ENCODE results near the gene GPS1. TPM values are rescaled to one million over a fixed set of nuclear protein-coding genes. Genes with fewer than 3 reads are reported as not detected.

The GPS1 gene
- total RNA-seq, 1 donor from 2014 or later, result 102 TPM

- peaks cover 5% of the 10 kb centered on the region for H4K20me1 ChIP-seq (ENCODE audit: insufficient read depth, low read length)
- H3K9me3 ChIP-seq (ENCODE audit: insufficient read depth, low read depth, low read length), result no peaks in the 10 kb centered on the region
- no peak overlapping the region for H3K27ac ChIP-seq (ENCODE audit: low read depth, low read length)
- no peaks in the 10 kb centered on the region for H3K79me2 ChIP-seq (ENCODE audit: insufficient read depth, low read length)
- Mint-ChIP-seq H3K4me3 (ENCODE audit: unreplicated experiment) (no peak overlapping the region), H3K36me3 (ENCODE audit: low read depth, unreplicated experiment) (no peaks in the 10 kb centered on the region), H3K27ac (ENCODE audit: unreplicated experiment) (no peak overlapping the region), H3K9me3 (ENCODE audit: unreplicated experiment) (no peaks in the 10 kb centered on the region), H3K27me3 (ENCODE audit: low read depth, unreplicated experiment) (no peaks in the 10 kb centered on the region), H3K4me1 (ENCODE audit: low read depth, unreplicated experiment) (peaks cover 5% of the 10 kb centered on the region)
- DNase-seq (ENCODE audit: low read depth), result no peak
- no peak overlapping the region for H3K4me3 ChIP-seq (ENCODE audit: insufficient read depth, low read depth, low read length)
- no peaks in the 10 kb centered on the region for H3K36me3 ChIP-seq (ENCODE audit: insufficient read depth, low read length)
- H3K4me2 ChIP-seq (ENCODE audit: low read length), result no peak overlapping the region
- no peak overlapping the region for H3K9ac ChIP-seq (ENCODE audit: low read length)
- peaks cover 21% of the 10 kb centered on the region for H3K4me1 ChIP-seq (ENCODE audit: insufficient read depth, low read length)
- no peaks in the 10 kb centered on the region for H3K27me3 ChIP-seq (ENCODE audit: insufficient read depth, low read length)
- no peak overlapping the region for H2AFZ ChIP-seq (ENCODE audit: low read depth, low read length)
- TF ChIP-seq CTCF (IDR thresholded peaks at IDR 0.05; ENCODE audit: insufficient read depth, low read depth, low read length), result no peak
- TF ChIP-seq EZH2 (IDR thresholded peaks at IDR 0.05; ENCODE audit: insufficient read depth, low read length), result no peak
- FAIRE-seq, result no peak
These were observed 40.8 kb upstream of the GPS1 start for GRCh38 chr17:82010575-82011525.

GRCh38 chr17:82011617-82012187, 40.0 kb upstream of the GPS1 start:
- H4K20me1 ChIP-seq (ENCODE audit: insufficient read depth, low read length), result no peaks in the 10 kb centered on the region
- no peak overlapping the region for H3K27ac ChIP-seq (ENCODE audit: low read depth, low read length)
- H3K9me3 ChIP-seq (ENCODE audit: insufficient read depth, low read depth, low read length), result no peaks in the 10 kb centered on the region
- no peak for FAIRE-seq
- no peak for DNase-seq (ENCODE audit: low read depth)
- no peak overlapping the region for H3K4me2 ChIP-seq (ENCODE audit: low read length)
- H3K36me3 ChIP-seq (ENCODE audit: insufficient read depth, low read length), result no peaks in the 10 kb centered on the region
- Mint-ChIP-seq H3K4me1 (ENCODE audit: low read depth, unreplicated experiment) (no peaks in the 10 kb centered on the region), H3K27me3 (ENCODE audit: low read depth, unreplicated experiment) (no peaks in the 10 kb centered on the region), H3K36me3 (ENCODE audit: low read depth, unreplicated experiment) (no peaks in the 10 kb centered on the region), H3K9me3 (ENCODE audit: unreplicated experiment) (no peaks in the 10 kb centered on the region), H3K27ac (ENCODE audit: unreplicated experiment) (no peak overlapping the region), H3K4me3 (ENCODE audit: unreplicated experiment) (no peak overlapping the region)
- no peak overlapping the region for H3K4me3 ChIP-seq (ENCODE audit: insufficient read depth, low read depth, low read length)
- H3K9ac ChIP-seq (ENCODE audit: low read length), result no peak overlapping the region
- TF ChIP-seq CTCF (IDR thresholded peaks at IDR 0.05; ENCODE audit: insufficient read depth, low read depth, low read length) (no peak), EZH2 (IDR thresholded peaks at IDR 0.05; ENCODE audit: insufficient read depth, low read length) (no peak)
- H3K27me3 ChIP-seq (ENCODE audit: insufficient read depth, low read length), result no peaks in the 10 kb centered on the region
- H3K79me2 ChIP-seq (ENCODE audit: insufficient read depth, low read length), result no peaks in the 10 kb centered on the region
- no peak overlapping the region for H2AFZ ChIP-seq (ENCODE audit: low read depth, low read length)
- peaks cover 12% of the 10 kb centered on the region for H3K4me1 ChIP-seq (ENCODE audit: insufficient read depth, low read length)
